Measurements from ENCODE around the gene TMEM143. TPM values are rescaled to one million over a fixed set of nuclear protein-coding genes. Genes with fewer than 3 reads are reported as not detected.

TMEM143 gene
- total RNA-seq, 2 experiments from 2014 or later: 9.4 to 11.0 TPM

DNA sequence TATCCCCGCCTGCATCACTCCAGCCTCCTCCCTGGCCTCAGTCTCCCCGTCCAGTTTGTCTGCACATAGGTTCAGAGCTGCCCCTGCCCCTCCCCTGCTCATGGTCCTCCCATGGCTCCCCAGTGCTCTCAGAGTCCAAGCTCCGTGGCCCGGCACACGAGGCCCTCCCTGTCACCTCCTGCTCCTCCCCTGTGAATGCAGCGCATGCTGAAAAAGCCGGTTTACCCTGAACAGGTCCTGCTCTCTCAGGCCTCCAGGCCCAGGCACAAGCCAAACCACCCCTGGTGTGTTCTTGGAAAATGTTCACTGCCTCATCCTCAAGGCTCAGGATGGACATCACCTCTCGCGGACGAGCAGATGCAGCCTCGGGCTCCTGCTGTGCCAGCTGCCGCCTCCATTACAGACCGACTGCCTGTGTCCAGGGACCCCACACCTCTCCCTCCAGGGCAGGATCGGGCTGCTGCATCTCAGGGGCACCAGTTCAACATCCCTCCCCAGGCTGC is 25.4 kb downstream of the TMEM143 start:
- H3K27me3 Mint-ChIP-seq: no peaks in the 10 kb centered on the region
- no peak overlapping the region for H3K4me3 ChIP-seq (ENCODE audit: low read length)
- peaks cover 2% of the 10 kb centered on the region for H3K36me3 Mint-ChIP-seq (ENCODE audit: low read depth)
- peaks cover 6% of the 10 kb centered on the region for H3K36me3 ChIP-seq (ENCODE audit: insufficient read depth, low read length)
- intact Hi-C loops (cut with DNase I, micrococcal nuclease): no loop called here
- no peak overlapping the region for H3K27ac Mint-ChIP-seq
- no peak for TF ChIP-seq CTCF (IDR thresholded peaks at IDR 0.05)
- H3K9me3 ChIP-seq (ENCODE audit: control insufficient read depth in 1 of 2, insufficient read depth in 1 of 2, low read length in 2 of 2): no peaks in the 10 kb centered on the region
- no peaks in the 10 kb centered on the region for H3K27me3 ChIP-seq (ENCODE audit: control insufficient read depth in 1 of 2, insufficient read depth in 2 of 2, low read length in 2 of 2)
- DNase-seq (no peak), ATAC-seq (ENCODE audit: poor library complexity) (no peak)
- H3K27ac ChIP-seq (ENCODE audit: low read depth in 1 of 2, low read length in 2 of 2): no peak overlapping the region
- peaks cover 16% of the 10 kb centered on the region for H3K4me1 ChIP-seq (ENCODE audit: insufficient read depth, low read length)
- H3K4me3 Mint-ChIP-seq: no peak overlapping the region
- peaks cover 7% of the 10 kb centered on the region for H3K4me1 Mint-ChIP-seq (ENCODE audit: low read depth)
- CTCF ChIA-PET: no interaction called here
- POLR2A ChIA-PET: no interaction called here
- no peaks in the 10 kb centered on the region for H3K9me3 Mint-ChIP-seq

- H3K4me1 ChIP-seq (ENCODE audit: insufficient read depth, low read length): peaks cover 58% of the 10 kb centered on the region
- H3K4me3 Mint-ChIP-seq: peak overlapping the region; percentile 89
- DNase-seq (peak; percentile 89 to 97 (median 95)), ATAC-seq (ENCODE audit: poor library complexity) (peak; percentile 56)
- H3K9me3 Mint-ChIP-seq: no peaks in the 10 kb centered on the region
- peaks cover 22% of the 10 kb centered on the region for H3K36me3 ChIP-seq (ENCODE audit: insufficient read depth, low read length)
- H3K27ac Mint-ChIP-seq: peak overlapping the region; percentile 99
- peaks cover 37% of the 10 kb centered on the region for H3K36me3 Mint-ChIP-seq (ENCODE audit: low read depth)
- ChIA-PET POLR2A (interaction anchor here (0.6 to 6.4 kb wide), 28 partner anchors 10 to 312 kb away, joined by 3 to 360 read pairs (median 4); partner anchors contain the start of genes CA11, CARD8, DBP and EMP3), CTCF (interaction anchor here (0.7 to 4.0 kb wide), 19 partner anchors 12 to 136 kb away, joined by 3 to 159 read pairs (median 6); partner anchors contain the start of genes EMP3, KDELR1, SYNGR4 and TMEM143)
- TF ChIP-seq CTCF (IDR thresholded peaks at IDR 0.05): peak; percentile 84
- no peaks in the 10 kb centered on the region for H3K27me3 Mint-ChIP-seq
- H3K4me1 Mint-ChIP-seq (ENCODE audit: low read depth): peaks cover 47% of the 10 kb centered on the region
- no peaks in the 10 kb centered on the region for H3K9me3 ChIP-seq (ENCODE audit: control insufficient read depth in 1 of 2, insufficient read depth in 1 of 2, low read length in 2 of 2)
- H3K27me3 ChIP-seq (ENCODE audit: control insufficient read depth in 1 of 2, insufficient read depth in 2 of 2, low read length in 2 of 2): no peaks in the 10 kb centered on the region
- H3K4me3 ChIP-seq (ENCODE audit: low read length): peak overlapping the region; percentile 97
- intact Hi-C loops (cut with DNase I, micrococcal nuclease): loop anchor here (1.0 to 5.0 kb wide), 8 partner anchors 8 to 304 kb away; partner anchors contain the start of genes TMEM143 (in 2 of the 2), CYTH2 (in 1 of the 2), DBP (in 1 of the 2) and EMP3 (in 1 of the 2)
- H3K27ac ChIP-seq (ENCODE audit: low read depth in 1 of 2, low read length in 2 of 2): peak overlapping the region; percentile 97
These were observed 30.0 kb downstream of the TMEM143 start for GRCh38 chr19:48333467-48334384.

DNA sequence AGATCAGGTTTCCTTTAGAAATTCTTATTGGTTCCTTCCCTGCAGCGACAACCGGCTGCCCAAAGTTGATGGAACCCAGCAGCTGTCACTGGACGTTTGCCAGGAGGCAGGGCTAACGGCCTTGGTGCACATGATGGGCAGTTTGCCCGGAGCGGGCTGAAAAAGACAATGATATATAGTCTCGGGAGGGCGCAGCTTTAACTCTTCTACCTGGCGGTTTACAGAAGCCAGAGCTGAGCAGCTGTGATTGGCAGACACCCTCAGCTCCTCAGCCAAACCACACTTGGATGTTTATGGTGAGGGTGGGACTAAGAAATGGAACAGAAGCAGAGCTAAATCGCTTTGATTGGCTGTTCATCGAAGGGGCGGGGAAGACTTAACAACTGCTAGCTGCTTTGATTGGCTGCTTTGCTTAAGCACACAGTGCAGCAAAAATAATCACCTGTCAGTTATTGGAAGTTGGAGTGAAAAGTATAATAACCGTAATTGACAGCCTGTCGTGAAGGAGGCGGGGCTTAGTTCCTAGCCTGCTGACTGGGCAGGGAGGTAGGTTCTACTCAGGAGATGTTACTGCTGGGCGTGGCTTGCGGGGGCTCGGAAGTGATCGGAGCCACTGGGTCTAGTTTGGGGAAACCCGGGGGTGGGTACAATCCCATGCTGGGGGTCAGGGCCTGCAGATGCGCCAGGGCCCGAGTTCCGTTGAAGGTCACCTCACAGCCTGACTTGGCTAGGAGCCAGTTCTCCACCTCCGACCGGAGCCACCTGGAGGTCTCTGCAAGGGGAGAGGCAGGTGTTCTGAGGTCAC is 30.9 kb downstream of the TMEM143 start:
- Histone ChIP-seq H3K4me3 (ENCODE audit: low read length) (peak overlapping the region; percentile 97), H3K36me3 (ENCODE audit: insufficient read depth, low read length) (peaks cover 29% of the 10 kb centered on the region), H3K9me3 (ENCODE audit: control insufficient read depth in 1 of 2, insufficient read depth in 1 of 2, low read length in 2 of 2) (no peaks in the 10 kb centered on the region), H3K27me3 (ENCODE audit: control insufficient read depth in 1 of 2, insufficient read depth in 2 of 2, low read length in 2 of 2) (no peaks in the 10 kb centered on the region), H3K4me1 (ENCODE audit: insufficient read depth, low read length) (peaks cover 66% of the 10 kb centered on the region), H3K27ac (ENCODE audit: low read depth in 1 of 2, low read length in 2 of 2) (peak overlapping the region; percentile 97)
- no peaks in the 10 kb centered on the region for H3K27me3 Mint-ChIP-seq
- intact Hi-C loops (cut with DNase I, micrococcal nuclease): loop anchor here (1.0 to 5.0 kb wide), 6 partner anchors 8 to 304 kb away; partner anchors contain the start of genes CYTH2 (in 1 of the 2), DBP (in 1 of the 2), EMP3 (in 1 of the 2) and FAM83E (in 1 of the 2)
- H3K4me1 Mint-ChIP-seq (ENCODE audit: low read depth): peaks cover 53% of the 10 kb centered on the region
- H3K4me3 Mint-ChIP-seq: peak overlapping the region; percentile 89
- ChIA-PET POLR2A (interaction anchor here (0.7 to 6.4 kb wide), 24 partner anchors 11 to 1059 kb away, joined by 3 to 360 read pairs (median 4); partner anchors contain the start of genes CA11, CARD8, DBP and DHX34), CTCF (interaction anchor here (1.4 to 4.0 kb wide), 8 partner anchors 11 to 87 kb away, joined by 5 to 159 read pairs (median 7); partner anchors contain the start of genes EMP3, SYNGR4 and TMEM143)
- peaks cover 46% of the 10 kb centered on the region for H3K36me3 Mint-ChIP-seq (ENCODE audit: low read depth)
- H3K27ac Mint-ChIP-seq: peak overlapping the region; percentile 99
- DNase-seq: peak; percentile 88 to 100 (median 93)
- no peaks in the 10 kb centered on the region for H3K9me3 Mint-ChIP-seq
- ATAC-seq (ENCODE audit: poor library complexity): peak; percentile 70
- TF ChIP-seq CTCF (IDR thresholded peaks at IDR 0.05): no peak
